T-helper 2 cell (primary cell): ENCODE data around the gene MT1G.

Source experiments
- DNase-seq, 5 experiments: peaks; one replicate each; pipeline versions ENCODE4 v3.0.0 to v3.0.0-alpha.2; 2012 to 2022

The MT1G gene

GRCh38 chr16:56665286-56666261, 2.3 kb downstream of the MT1G start:
- peak in 1 of 5 experiments; percentile 41 for DNase-seq

- no peak for DNase-seq
Observed at GRCh38 chr16:56664506-56664905, 3.4 kb downstream of the MT1G start.

- peak in 1 of 5 experiments; percentile 66 for DNase-seq
Observed at GRCh38 chr16:56662357-56663354, 5.2 kb downstream of the MT1G start.

- no peak for DNase-seq
Observed at GRCh38 chr16:56658327-56658875, 9.5 kb downstream of the MT1G start.

DNA sequence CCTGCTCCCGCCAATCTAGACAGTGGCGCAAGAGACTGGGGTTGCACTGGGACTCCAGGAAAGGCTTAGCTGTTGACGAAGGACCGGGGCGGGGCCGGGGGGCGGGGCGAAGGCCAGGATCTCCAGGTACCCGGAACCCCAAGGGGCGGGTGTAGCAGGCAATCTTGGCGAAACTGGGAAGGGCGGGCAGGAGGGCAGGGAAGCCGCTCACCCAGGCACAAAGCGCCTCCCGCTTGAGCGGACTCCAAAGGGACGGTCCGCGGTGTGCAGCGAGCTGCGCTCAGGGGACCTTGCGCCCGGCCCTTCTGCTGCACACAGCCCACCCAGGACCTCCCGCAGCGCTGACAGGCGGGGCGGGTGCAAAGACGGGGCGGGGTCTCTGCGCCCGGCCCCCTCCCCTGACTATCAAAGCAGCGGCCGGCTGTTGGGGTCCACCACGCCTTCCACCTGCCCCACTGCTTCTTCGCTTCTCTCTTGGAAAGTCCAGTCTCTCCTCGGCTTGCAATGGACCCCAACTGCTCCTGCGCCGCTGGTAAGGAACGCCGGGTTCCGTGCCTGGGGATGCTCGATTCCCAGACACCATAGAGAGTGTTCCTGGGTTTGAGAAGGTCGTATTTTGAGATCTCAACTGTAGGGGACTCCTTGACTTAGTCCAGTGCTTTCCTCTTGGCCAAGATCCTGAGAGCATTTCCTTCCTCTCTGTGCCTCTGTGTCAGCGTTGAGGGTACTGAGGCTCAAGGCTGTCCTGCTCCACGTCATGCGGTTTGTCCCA, 10.1 kb downstream of the MT1G start, which contains the start of gene MT1F:
TSS of gene MT1F (plus strand) at position 405 of the 772 bp plus-strand sequence. CDS start at position 505, 100 bp downstream.
- DNase-seq: peak; percentile 41 to 76 (median 52)

DNA sequence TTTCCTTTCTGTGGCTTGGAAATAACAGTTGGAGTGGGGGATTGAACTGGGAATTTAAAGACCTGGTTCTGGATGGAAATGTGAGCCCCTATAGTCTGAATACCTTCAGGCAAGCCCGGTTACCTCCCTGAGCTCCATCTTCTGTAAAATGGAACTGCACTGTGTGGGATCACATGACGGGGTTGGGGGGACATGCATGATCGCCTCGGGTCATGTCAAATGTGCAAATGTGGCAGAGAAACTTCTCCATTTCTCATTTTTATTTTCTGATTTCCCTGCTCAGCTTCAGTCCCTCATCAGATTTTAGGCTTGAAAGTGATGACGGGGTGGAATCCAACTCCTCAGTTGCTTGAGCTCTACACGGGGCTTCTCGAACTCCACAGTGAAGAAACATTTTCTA, 14.6 kb downstream of the MT1G start:
- no peak for DNase-seq

DNA sequence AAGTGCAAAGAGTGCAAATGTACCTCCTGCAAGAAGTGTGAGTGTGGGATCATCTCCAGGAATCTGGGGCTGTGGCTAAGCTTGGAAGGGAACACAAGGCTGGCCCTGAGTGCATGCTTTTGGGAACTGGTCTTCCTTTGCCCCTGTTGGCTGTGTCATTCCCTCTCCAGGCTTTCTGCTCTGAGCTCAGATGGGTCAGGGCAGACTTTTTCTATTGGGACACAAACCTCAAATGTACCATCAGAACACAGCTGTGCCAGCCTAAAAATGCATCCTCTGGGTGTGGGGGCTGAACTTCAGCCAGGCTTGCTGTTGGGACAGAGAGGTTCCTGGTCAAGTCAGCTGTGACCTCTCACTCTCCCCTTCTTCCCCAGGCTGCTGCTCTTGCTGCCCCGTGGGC, 15.3 kb downstream of the MT1G start:
- DNase-seq: no peak

- DNase-seq: no peak
Observed at GRCh38 chr16:56651586-56651985, 16.3 kb downstream of the MT1G start, which contains the start of gene MT1B. MT1B (plus strand) TSS chr16:56651886; CDS start chr16:56651954, 68 bp downstream.

DNA sequence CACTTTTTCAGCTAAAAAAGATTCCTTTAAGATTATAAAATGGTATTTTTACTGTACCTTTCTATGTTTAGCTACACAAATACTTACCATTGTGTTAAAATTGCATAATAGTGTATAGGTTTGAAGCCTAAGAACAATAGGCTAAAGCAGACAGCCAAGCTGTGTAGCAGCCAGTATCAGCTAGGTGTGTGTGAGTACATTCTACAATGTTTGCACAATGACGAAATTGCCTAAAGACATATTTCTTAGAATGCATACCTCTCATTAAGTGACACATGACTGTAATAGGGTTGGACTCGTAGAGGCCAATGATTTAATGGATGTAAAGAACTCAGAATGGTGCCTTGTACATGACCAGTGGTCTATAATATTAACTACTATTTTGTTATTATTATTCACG, 18.0 kb downstream of the MT1G start:
- no peak for DNase-seq

- DNase-seq: no peak
Observed at GRCh38 chr16:56649271-56649670, 18.6 kb downstream of the MT1G start.

GRCh38 chr16:56647641-56648431, 20.0 kb downstream of the MT1G start:
- DNase-seq: no peak

DNA sequence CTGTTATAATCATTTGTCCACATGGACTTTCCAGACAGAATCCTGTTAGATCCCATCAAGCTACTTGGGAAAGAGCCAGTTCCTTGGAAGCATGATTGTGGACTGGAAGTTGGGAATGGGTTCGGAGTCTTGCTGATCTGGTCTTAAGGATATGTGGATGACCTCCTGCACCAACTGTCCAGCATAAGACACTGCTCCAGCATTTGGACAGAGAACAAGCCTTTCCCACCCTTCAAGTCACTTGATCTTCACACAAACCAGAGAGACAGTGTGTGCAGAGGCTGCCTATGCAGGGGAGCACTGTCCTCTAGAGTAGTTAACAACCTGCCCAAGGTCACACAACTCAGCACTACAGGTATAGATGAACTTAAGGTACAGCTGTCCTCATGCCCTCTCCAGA, 22.0 kb downstream of the MT1G start:
- DNase-seq: no peak

GRCh38 chr16:56645311-56645710, 22.6 kb downstream of the MT1G start:
- no peak for DNase-seq

- DNase-seq: no peak
Observed at GRCh38 chr16:56643833-56644232, 24.0 kb downstream of the MT1G start.

GRCh38 chr16:56643080-56643778, 24.6 kb downstream of the MT1G start:
- peak; percentile 31 to 91 (median 62) for DNase-seq

DNA sequence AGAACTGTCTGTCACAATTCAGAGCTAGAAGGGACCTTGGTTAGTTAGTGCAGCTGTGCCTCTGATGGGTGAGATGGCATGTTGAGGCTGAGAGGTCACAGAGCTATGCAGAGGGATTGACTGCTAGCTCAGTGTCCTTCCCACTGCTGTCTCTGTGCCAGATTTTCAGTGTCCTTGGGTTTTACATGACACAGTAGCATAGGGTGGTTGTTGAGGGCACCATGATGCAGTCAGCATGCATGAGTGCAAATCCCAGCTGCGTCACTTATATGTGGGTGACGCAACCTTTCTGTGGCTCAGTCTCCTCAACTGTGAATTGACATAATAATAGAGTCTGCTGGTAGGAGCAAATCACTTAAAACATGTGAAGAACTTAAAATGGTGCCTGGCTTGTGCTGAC, 26.7 kb downstream of the MT1G start:
- DNase-seq: no peak

GRCh38 chr16:56640076-56640475, 27.8 kb downstream of the MT1G start:
- DNase-seq: no peak

- no peak for DNase-seq
Observed at GRCh38 chr16:56639045-56639444, 28.8 kb downstream of the MT1G start.

DNA sequence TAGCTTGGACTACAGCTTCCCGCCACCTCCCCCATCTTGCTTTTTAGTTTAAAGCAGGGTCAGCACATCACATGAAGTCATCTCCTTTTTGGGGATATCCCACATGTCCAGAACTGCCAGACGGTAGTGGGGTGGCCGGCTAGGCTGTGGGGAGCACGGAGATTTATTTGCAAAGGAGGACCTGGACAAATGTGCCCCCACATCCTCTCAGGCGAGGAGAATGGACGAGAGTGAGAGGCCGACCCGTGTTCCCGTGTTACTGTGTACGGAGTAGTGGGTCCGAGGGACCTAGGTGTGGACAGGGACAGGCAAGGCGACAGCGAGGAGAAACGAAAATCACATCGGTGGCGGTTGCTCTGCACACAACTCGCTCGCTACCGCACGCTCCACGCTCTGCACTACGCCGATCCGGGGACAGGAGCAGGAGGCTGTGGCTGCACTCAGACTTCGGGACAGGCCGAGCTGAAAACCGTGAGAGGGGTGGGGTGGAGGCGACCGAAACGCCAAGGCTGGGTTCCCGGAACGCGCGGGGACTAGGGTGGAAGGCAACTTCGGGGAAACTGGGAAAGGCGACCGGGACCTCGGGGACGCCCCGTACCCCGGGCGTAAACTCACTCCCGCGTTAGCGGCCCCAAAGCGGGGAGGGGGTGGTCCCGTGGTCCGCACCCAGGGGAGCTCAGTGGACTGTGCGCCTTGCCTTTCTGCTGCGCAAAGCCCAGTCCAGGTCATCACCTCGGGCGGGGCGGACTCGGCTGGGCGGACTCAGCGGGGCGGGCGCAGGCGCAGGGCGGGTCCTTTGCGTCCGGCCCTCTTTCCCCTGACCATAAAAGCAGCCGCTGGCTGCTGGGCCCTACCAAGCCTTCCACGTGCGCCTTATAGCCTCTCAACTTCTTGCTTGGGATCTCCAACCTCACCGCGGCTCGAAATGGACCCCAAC, 29.8 kb downstream of the MT1G start, which contains the start of gene MT1A:
TSS of gene MT1A (plus strand) at position 853 of the 937 bp plus-strand sequence. CDS start at position 926, 73 bp downstream.
- peak in 1 of 5 experiments; percentile 53 for DNase-seq
